ENCODE results near the gene ALKBH6.
"Not testable (repeated sequence)": the region's sequence is repeated elsewhere in the genome, so short reads cannot be mapped to it uniquely, and the experiment has no call there.

DNA sequence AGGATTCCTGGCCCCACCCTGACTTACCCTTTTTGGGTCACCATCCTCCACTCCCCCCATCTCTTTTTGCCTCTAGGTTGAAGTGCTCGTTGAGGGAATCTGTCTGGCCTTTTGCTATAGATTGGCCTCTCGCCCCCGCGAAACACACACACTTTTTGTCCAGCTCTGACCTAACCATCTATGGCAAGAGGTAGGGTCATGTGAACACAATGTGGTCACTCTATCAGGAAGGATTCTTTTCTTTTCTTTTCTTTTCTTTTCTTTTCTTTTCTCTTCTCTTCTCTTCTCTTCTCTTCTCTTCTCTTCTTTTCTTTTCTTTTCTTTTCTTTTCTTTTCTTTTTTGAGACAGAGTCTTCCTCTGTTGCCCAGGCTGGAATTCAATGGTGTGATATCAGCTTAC is 33.0 kb downstream of the ALKBH6 start:
- not testable (repeated sequence) for TF ChIP-seq TEAD4 (IDR thresholded peaks at IDR 0.05; ENCODE audit: low read depth, low read length); KDM5A (IDR thresholded peaks at IDR 0.05; ENCODE audit: low read length); CHD2 (IDR thresholded peaks at IDR 0.05; ENCODE audit: low read length); EZH2 (IDR thresholded peaks at IDR 0.05; ENCODE audit: low read depth, low read length, severe bottlenecking); FOSL1 (IDR thresholded peaks at IDR 0.05; ENCODE audit: insufficient read depth, low read depth, low read length); RFX5 (IDR thresholded peaks at IDR 0.05; ENCODE audit: borderline replicate concordance, low read depth, low read length); TCF12 (IDR thresholded peaks at IDR 0.05; ENCODE audit: low read depth, low read length); POLR2A (IDR thresholded peaks at IDR 0.05; ENCODE audit: control extremely low read depth in 1 of 2, low read depth in 2 of 2, low read length in 2 of 2)
- TF ChIP-seq, protein P1, sequence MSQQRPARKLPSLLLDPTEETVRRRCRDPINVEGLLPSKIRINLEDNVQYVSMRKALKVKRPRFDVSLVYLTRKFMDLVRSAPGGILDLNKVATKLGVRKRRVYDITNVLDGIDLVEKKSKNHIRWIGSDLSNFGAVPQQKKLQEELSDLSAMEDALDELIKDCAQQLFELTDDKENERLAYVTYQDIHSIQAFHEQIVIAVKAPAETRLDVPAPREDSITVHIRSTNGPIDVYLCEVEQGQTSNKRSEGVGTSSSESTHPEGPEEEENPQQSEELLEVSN (IDR thresholded peaks at IDR 0.05): not testable (repeated sequence)
- TF ChIP-seq, protein P2, sequence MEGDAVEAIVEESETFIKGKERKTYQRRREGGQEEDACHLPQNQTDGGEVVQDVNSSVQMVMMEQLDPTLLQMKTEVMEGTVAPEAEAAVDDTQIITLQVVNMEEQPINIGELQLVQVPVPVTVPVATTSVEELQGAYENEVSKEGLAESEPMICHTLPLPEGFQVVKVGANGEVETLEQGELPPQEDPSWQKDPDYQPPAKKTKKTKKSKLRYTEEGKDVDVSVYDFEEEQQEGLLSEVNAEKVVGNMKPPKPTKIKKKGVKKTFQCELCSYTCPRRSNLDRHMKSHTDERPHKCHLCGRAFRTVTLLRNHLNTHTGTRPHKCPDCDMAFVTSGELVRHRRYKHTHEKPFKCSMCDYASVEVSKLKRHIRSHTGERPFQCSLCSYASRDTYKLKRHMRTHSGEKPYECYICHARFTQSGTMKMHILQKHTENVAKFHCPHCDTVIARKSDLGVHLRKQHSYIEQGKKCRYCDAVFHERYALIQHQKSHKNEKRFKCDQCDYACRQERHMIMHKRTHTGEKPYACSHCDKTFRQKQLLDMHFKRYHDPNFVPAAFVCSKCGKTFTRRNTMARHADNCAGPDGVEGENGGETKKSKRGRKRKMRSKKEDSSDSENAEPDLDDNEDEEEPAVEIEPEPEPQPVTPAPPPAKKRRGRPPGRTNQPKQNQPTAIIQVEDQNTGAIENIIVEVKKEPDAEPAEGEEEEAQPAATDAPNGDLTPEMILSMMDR (IDR thresholded peaks at IDR 0.05; ENCODE audit: control extremely low read depth in 1 of 3, insufficient read depth in 1 of 3, low read depth in 1 of 3, low read length in 3 of 3): not testable (repeated sequence)
- TF ChIP-seq, protein P3, sequence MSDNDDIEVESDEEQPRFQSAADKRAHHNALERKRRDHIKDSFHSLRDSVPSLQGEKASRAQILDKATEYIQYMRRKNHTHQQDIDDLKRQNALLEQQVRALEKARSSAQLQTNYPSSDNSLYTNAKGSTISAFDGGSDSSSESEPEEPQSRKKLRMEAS (IDR thresholded peaks at IDR 0.05): not testable (repeated sequence)
- TF ChIP-seq, protein P4, sequence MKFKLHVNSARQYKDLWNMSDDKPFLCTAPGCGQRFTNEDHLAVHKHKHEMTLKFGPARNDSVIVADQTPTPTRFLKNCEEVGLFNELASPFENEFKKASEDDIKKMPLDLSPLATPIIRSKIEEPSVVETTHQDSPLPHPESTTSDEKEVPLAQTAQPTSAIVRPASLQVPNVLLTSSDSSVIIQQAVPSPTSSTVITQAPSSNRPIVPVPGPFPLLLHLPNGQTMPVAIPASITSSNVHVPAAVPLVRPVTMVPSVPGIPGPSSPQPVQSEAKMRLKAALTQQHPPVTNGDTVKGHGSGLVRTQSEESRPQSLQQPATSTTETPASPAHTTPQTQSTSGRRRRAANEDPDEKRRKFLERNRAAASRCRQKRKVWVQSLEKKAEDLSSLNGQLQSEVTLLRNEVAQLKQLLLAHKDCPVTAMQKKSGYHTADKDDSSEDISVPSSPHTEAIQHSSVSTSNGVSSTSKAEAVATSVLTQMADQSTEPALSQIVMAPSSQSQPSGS (IDR thresholded peaks at IDR 0.05; ENCODE audit: low read length): not testable (repeated sequence)
